HepG2 (cell line): ENCODE measurements around the gene PVALB. TPM values are rescaled to one million over a fixed set of nuclear protein-coding genes. Genes with fewer than 3 reads are reported as not detected.

Experiments
- ELF1 ChIP-seq: sonication (generic); formaldehyde crosslinking; IDR thresholded peaks from 2 replicates; pipeline ENCODE4 v1.4.0; 2020; ENCODE audit warnings: missing genetic modification reagents
- FLYWCH1 ChIP-seq: sonication (generic); formaldehyde crosslinking; IDR thresholded peaks from 2 replicates; pipeline ENCODE4 v1.8.1; 2023; ENCODE audit warnings: mild to moderate bottlenecking, missing genetic modification reagents
- GABPA ChIP-seq, 2 experiments: IDR thresholded peaks; 2 replicates each; pipeline ENCODE4 v1.6.1; 2011 to 2016; ENCODE audit warnings: low read depth in 2 of 2, low read length in 1 of 2, missing biosample characterization in 1 of 2, missing genetic modification characterization in 1 of 2
- GFI1 ChIP-seq: sonication (generic); formaldehyde crosslinking; IDR thresholded peaks from 2 replicates; pipeline ENCODE4 v1.5.0; 2020; ENCODE audit warnings: missing genetic modification reagents, mild to moderate bottlenecking, borderline replicate concordance
- HBP1 ChIP-seq: IDR thresholded peaks from 2 replicates; pipeline ENCODE4 v1.6.1; 2016; ENCODE audit warnings: low read depth, control low read depth
- JDP2 ChIP-seq: sonication (generic); formaldehyde crosslinking; IDR thresholded peaks from 2 replicates; pipeline ENCODE4 v1.8.1; 2022; ENCODE audit warnings: missing genetic modification reagents, borderline replicate concordance
- MNT ChIP-seq: fragments of 450-650 bp; IDR thresholded peaks from 2 replicates; pipeline ENCODE4 v1.6.1; 2016
- NFIC ChIP-seq: IDR thresholded peaks from 2 replicates; pipeline ENCODE4 v1.6.1; 2012; ENCODE audit warnings: mild to moderate bottlenecking, low read length, inconsistent platforms
- NR2F2 ChIP-seq: IDR thresholded peaks from 2 replicates; pipeline ENCODE4 v1.6.1; 2012; ENCODE audit warnings: low read depth, inconsistent platforms, borderline replicate concordance
- RAD21 ChIP-seq: fragments of 450-650 bp; formaldehyde crosslinking; IDR thresholded peaks from 2 replicates; pipeline ENCODE4 v1.5.0; 2020; ENCODE audit warnings: mild to moderate bottlenecking
- RARA ChIP-seq: IDR thresholded peaks from 2 replicates; pipeline ENCODE4 v1.6.1; 2016; ENCODE audit warnings: missing genetic modification reagents, missing compliant biosample characterization
- RXRA ChIP-seq: sonication (generic); formaldehyde crosslinking; IDR thresholded peaks from 2 replicates; pipeline ENCODE4 v1.5.1; 2020; ENCODE audit warnings: missing genetic modification reagents
- SMAD9 ChIP-seq: sonication (generic); formaldehyde crosslinking; IDR thresholded peaks from 2 replicates; pipeline ENCODE4 v1.5.1; 2020; ENCODE audit warnings: mild to moderate bottlenecking, missing genetic modification reagents
- SRF ChIP-seq: IDR thresholded peaks from 2 replicates; pipeline ENCODE4 v1.6.1; 2011; ENCODE audit warnings: mild to moderate bottlenecking, low read depth, low read length, moderate library complexity
- STAG1 ChIP-seq: sonication (generic); formaldehyde crosslinking; IDR thresholded peaks from 2 replicates; pipeline ENCODE4 v1.4.0; 2020; ENCODE audit warnings: missing genetic modification reagents
- XRCC5 ChIP-seq: fragments of 200-400 bp; formaldehyde crosslinking; optimal IDR thresholded peaks from 2 replicates; pipeline ENCODE3; 2017; ENCODE audit warnings: mild to moderate bottlenecking, low read length
- ZNF562 ChIP-seq: sonication (generic); formaldehyde crosslinking; IDR thresholded peaks from 2 replicates; pipeline ENCODE4 v1.8.0; 2022; ENCODE audit warnings: missing genetic modification reagents, borderline replicate concordance
- ZNF687 ChIP-seq: sonication (generic); formaldehyde crosslinking; IDR thresholded peaks from 2 replicates; pipeline ENCODE4 v1.5.1; 2020; ENCODE audit warnings: mild to moderate bottlenecking, missing genetic modification reagents, moderate library complexity
- ZNF768 ChIP-seq: sonication (generic); formaldehyde crosslinking; IDR thresholded peaks from 2 replicates; pipeline ENCODE4 v1.4.0; 2020; ENCODE audit warnings: missing genetic modification reagents
- ZNF770 ChIP-seq: sonication (generic); formaldehyde crosslinking; IDR thresholded peaks from 2 replicates; pipeline ENCODE4 v1.5.0; 2020; ENCODE audit warnings: mild to moderate bottlenecking, missing genetic modification reagents
- ZNF775 ChIP-seq: sonication (generic); formaldehyde crosslinking; IDR thresholded peaks from 2 replicates; pipeline ENCODE4 v1.4.0; 2020; ENCODE audit warnings: missing genetic modification reagents, mild to moderate bottlenecking, moderate library complexity, borderline replicate concordance
- polyA plus RNA-seq, 8 experiments: library from polyadenylated mRNA; depleted of rRNA in 3 of 8; stranded (reverse) in 7 of 8; unstranded in 1 of 8; fragments of >200 nt; fragmentation: Illumina TruSeq in 4 of 8; extraction: Trizol in 4 of 8; gene quantifications; 2 replicates each; pipeline versions ENCODE4 v1.2.1 to v1.2.3, GENCODE V29; 2011 to 2016; ENCODE audit warnings: low read depth in 4 of 8, missing spikeins in 1 of 8, mixed read lengths in 1 of 8; ENCODE audit not compliant: insufficient read depth in 1 of 8
- total RNA-seq, 5 experiments: library from RNA; depleted of rRNA; stranded (reverse); fragments of >200 nt; fragmentation: Illumina TruSeq; extraction: Trizol; gene quantifications; 2 replicates each; pipeline ENCODE4 v1.2.3, GENCODE V29; 2016; ENCODE audit warnings: low read depth in 1 of 5

Gene PVALB
- total and polyA plus RNA-seq, 2 of the 13 experiments (the other 11 are each of a cell fraction or from before 2014, with no cell fraction given): not detected

- TF ChIP-seq MNT (peak; percentile 26), JDP2 (no peak), SMAD9 (CRISPR knock-in tag) (no peak), GFI1 (CRISPR knock-in tag) (no peak), ZNF562 (no peak), ZNF770 (CRISPR knock-in tag) (peak; percentile 88), FLYWCH1 (CRISPR knock-in tag) (no peak), NFIC (no peak), ELF1 (CRISPR knock-in tag) (no peak), ZNF775 (CRISPR knock-in tag) (no peak), ZNF687 (CRISPR knock-in tag) (peak; percentile 36; the same call in 1 of the 2 replicates), RARA (CRISPR knock-in tag) (no peak), ZNF768 (peak; percentile 39; the same call in 1 of the 2 replicates), STAG1 (CRISPR knock-in tag) (peak; percentile 79), NR2F2 (no peak), XRCC5 (peak; percentile 58), SRF (no peak), RAD21 (CRISPR knock-in tag) (peak; percentile 73), GABPA (IDR thresholded peaks at IDR 0.05; ENCODE audit: low read depth, low read length) (no peak), GABPA (CRISPR knock-in tag; IDR thresholded peaks at IDR 0.05; ENCODE audit: low read depth) (no peak), RXRA (CRISPR knock-in tag) (0 out of 2 replicates have a peak, but pooled peaks have one; percentile 25), HBP1 (CRISPR knock-in tag) (no peak)
These were observed 34.9 kb downstream of the PVALB start (continued) for GRCh38 chr22:36781656-36782627.
